ENCODE data around the gene HIRIP3. TPM values are rescaled to one million over a fixed set of nuclear protein-coding genes. Genes with fewer than 3 reads are reported as not detected.

Gene HIRIP3
- total RNA-seq, 2 experiments from 2014 or later: 39.5 to 41.4 TPM

GRCh38 chr16:29984764-29985147, 10.7 kb downstream of the HIRIP3 start:
- Mint-ChIP-seq H3K4me3 (no peak overlapping the region), H3K4me1 (no peaks in the 10 kb centered on the region), H3K27ac (no peak overlapping the region), H3K27me3 (no peaks in the 10 kb centered on the region), H3K9me3 (no peaks in the 10 kb centered on the region), H3K36me3 (peaks cover 8% of the 10 kb centered on the region)
- no peak for DNase-seq

- H3K27me3 Mint-ChIP-seq: no peaks in the 10 kb centered on the region
- no peak overlapping the region for H3K27ac Mint-ChIP-seq
- no peaks in the 10 kb centered on the region for H3K9me3 Mint-ChIP-seq
- no peaks in the 10 kb centered on the region for H3K4me1 Mint-ChIP-seq
- H3K4me3 Mint-ChIP-seq: no peak overlapping the region
- peaks cover 9% of the 10 kb centered on the region for H3K36me3 Mint-ChIP-seq
- DNase-seq: no peak
Observed at GRCh38 chr16:29984137-29984763, 11.2 kb downstream of the HIRIP3 start.

- H3K9me3 Mint-ChIP-seq: no peaks in the 10 kb centered on the region
- no peaks in the 10 kb centered on the region for H3K27me3 Mint-ChIP-seq
- no peak overlapping the region for H3K4me3 Mint-ChIP-seq
- no peak for DNase-seq
- peaks cover 9% of the 10 kb centered on the region for H3K36me3 Mint-ChIP-seq
- H3K4me1 Mint-ChIP-seq: no peaks in the 10 kb centered on the region
- no peak overlapping the region for H3K27ac Mint-ChIP-seq
Observed at GRCh38 chr16:29983420-29984136, 11.8 kb downstream of the HIRIP3 start.

GRCh38 chr16:29982560-29983419, 12.6 kb downstream of the HIRIP3 start:
- Mint-ChIP-seq H3K36me3 (peaks cover 8% of the 10 kb centered on the region), H3K27ac (no peak overlapping the region), H3K4me3 (no peak overlapping the region), H3K4me1 (no peaks in the 10 kb centered on the region), H3K9me3 (no peaks in the 10 kb centered on the region), H3K27me3 (no peaks in the 10 kb centered on the region)
- DNase-seq: no peak

GRCh38 chr16:29978564-29979270, 16.7 kb downstream of the HIRIP3 start:
- no peak for DNase-seq

GRCh38 chr16:29978081-29978480, 17.3 kb downstream of the HIRIP3 start:
- no peak overlapping the region for H3K27ac Mint-ChIP-seq
- H3K9me3 Mint-ChIP-seq: peaks cover 3% of the 10 kb centered on the region
- peaks cover 29% of the 10 kb centered on the region for H3K4me1 Mint-ChIP-seq
- H3K36me3 Mint-ChIP-seq: peaks cover 11% of the 10 kb centered on the region
- no peak overlapping the region for H3K4me3 Mint-ChIP-seq
- DNase-seq: no peak
- H3K27me3 Mint-ChIP-seq: no peaks in the 10 kb centered on the region

More at GRCh38 chr16:29978564-29979270, 16.7 kb downstream of the HIRIP3 start:
- peaks cover 8% of the 10 kb centered on the region for H3K36me3 Mint-ChIP-seq
- H3K4me3 Mint-ChIP-seq: no peak overlapping the region
- no peaks in the 10 kb centered on the region for H3K27me3 Mint-ChIP-seq
- H3K4me1 Mint-ChIP-seq: peaks cover 26% of the 10 kb centered on the region
- H3K9me3 Mint-ChIP-seq: no peaks in the 10 kb centered on the region
- H3K27ac Mint-ChIP-seq: no peak overlapping the region

- no peak for DNase-seq
- Mint-ChIP-seq H3K4me3 (no peak overlapping the region), H3K4me1 (peaks cover 33% of the 10 kb centered on the region), H3K27me3 (no peaks in the 10 kb centered on the region), H3K9me3 (peaks cover 7% of the 10 kb centered on the region), H3K36me3 (peaks cover 18% of the 10 kb centered on the region), H3K27ac (no peak overlapping the region)
Observed at GRCh38 chr16:29977063-29977825, 18.2 kb downstream of the HIRIP3 start.

GRCh38 chr16:29975811-29976511, 19.5 kb downstream of the HIRIP3 start:
- Mint-ChIP-seq H3K36me3 (peaks cover 26% of the 10 kb centered on the region), H3K27ac (peak overlapping the region; percentile 34), H3K4me3 (peak overlapping the region; percentile 98)

GRCh38 chr16:29975134-29975538, 20.3 kb downstream of the HIRIP3 start:
- peaks cover 26% of the 10 kb centered on the region for H3K36me3 Mint-ChIP-seq
- H3K27me3 Mint-ChIP-seq: no peaks in the 10 kb centered on the region

More at GRCh38 chr16:29975811-29976511, 19.5 kb downstream of the HIRIP3 start:
- H3K27me3 Mint-ChIP-seq: no peaks in the 10 kb centered on the region
- DNase-seq: no peak
- peaks cover 33% of the 10 kb centered on the region for H3K4me1 Mint-ChIP-seq
- peaks cover 7% of the 10 kb centered on the region for H3K9me3 Mint-ChIP-seq

GRCh38 chr16:29974291-29975133, 20.9 kb downstream of the HIRIP3 start:
- peaks cover 7% of the 10 kb centered on the region for H3K9me3 Mint-ChIP-seq
- peak overlapping the region; percentile 95 for H3K27ac Mint-ChIP-seq
- no peaks in the 10 kb centered on the region for H3K27me3 Mint-ChIP-seq
- H3K4me3 Mint-ChIP-seq: peak overlapping the region; percentile 98
- peaks cover 33% of the 10 kb centered on the region for H3K4me1 Mint-ChIP-seq
- peak; percentile 25 for DNase-seq
- peaks cover 29% of the 10 kb centered on the region for H3K36me3 Mint-ChIP-seq

More at GRCh38 chr16:29975134-29975538, 20.3 kb downstream of the HIRIP3 start:
- no peak for DNase-seq
- Mint-ChIP-seq H3K9me3 (peaks cover 7% of the 10 kb centered on the region), H3K4me1 (peaks cover 33% of the 10 kb centered on the region), H3K4me3 (peak overlapping the region; percentile 98), H3K27ac (peak overlapping the region; percentile 95)

GRCh38 chr16:29973384-29974246, 21.8 kb downstream of the HIRIP3 start, which contains the start of gene TAOK2:
TSS of gene TAOK2 (plus strand) at chr16:29973868. CDS start at chr16:29977773, 3,905 bp downstream.
- DNase-seq: peak; percentile 100
- Mint-ChIP-seq H3K27ac (peak within 1 kb of the TSS; percentile 95), H3K4me1 (peaks cover 33% of the 10 kb centered on the region), H3K36me3 (peaks cover 31% of the 10 kb centered on the region), H3K4me3 (peak within 1 kb of the TSS; percentile 98), H3K27me3 (no peaks in the 10 kb centered on the region), H3K9me3 (peaks cover 7% of the 10 kb centered on the region)

GRCh38 chr16:29972992-29973383, 22.4 kb downstream of the HIRIP3 start:
- Mint-ChIP-seq H3K27me3 (no peaks in the 10 kb centered on the region), H3K4me1 (peaks cover 33% of the 10 kb centered on the region), H3K4me3 (peak overlapping the region; percentile 98), H3K27ac (peak overlapping the region; percentile 70), H3K36me3 (peaks cover 33% of the 10 kb centered on the region), H3K9me3 (peaks cover 7% of the 10 kb centered on the region)
- DNase-seq: no peak

All from activated naive CD8-positive, alpha-beta T cell treated with anti-CD3 and anti-CD28 coated beads for 36 hours (primary cell).